Fibroblast of peridontal ligament (primary cell): ENCODE results near the gene MTHFD2L.
"Not testable (repeated sequence)": the region's sequence is repeated elsewhere in the genome, so short reads cannot be mapped to it uniquely, and the experiment has no call there.

Experiments
- DNase-seq: peaks from one replicate; pipeline ENCODE4 v3.0.0-alpha.2; 2010; ENCODE audit errors: extremely low read depth

MTHFD2L gene

GRCh38 chr4:74189331-74190043 is 31.6 kb downstream of the MTHFD2L start:
- DNase-seq, result peak; percentile 79

- no peak for DNase-seq
These were observed 32.4 kb downstream of the MTHFD2L start for GRCh38 chr4:74190332-74190731.

DNA sequence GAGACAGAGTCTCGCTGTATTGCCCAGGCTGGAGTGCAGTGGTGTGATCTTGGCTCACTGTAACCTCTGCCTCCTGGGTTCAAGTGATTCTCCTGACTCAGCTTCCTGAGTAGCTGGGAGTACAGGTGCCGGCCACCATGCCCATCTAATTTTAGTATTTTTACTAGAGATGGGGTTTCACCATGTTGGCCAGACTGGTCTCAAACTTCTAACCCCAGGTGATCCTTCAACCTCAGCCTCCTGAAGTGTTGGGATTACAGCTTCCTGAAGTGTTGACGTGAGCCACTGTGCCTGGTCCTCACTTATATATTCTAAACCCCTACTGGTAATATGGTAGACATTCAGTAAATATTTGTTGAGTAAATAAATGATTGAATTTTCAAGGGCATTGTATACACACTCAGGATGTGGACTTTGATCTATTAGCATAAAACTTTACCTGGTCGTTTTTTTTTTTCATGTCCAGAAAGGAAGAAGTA is 33.0 kb downstream of the MTHFD2L start:
- DNase-seq, result no peak

DNA sequence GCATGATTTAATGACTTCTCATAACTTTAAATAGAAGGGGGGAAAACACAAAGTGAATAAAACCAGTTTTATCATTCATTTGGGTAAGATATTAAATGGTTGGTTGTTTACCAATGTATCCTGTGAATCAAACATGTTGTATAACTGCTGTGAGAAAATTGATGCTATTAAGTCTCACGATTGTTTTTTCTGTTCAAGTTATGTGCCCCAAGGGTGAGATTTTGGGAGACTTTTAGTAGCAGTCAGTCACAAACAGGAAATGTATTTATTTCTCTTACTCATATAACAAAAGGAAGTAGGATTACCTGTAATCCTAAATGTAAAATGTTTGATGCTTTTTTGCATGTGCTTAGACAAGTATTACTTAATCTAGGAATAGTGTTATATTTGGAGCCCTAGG is 39.2 kb downstream of the MTHFD2L start:
- DNase-seq, result no peak

GRCh38 chr4:74202062-74202586 is 44.2 kb downstream of the MTHFD2L start:
- DNase-seq, result no peak

GRCh38 chr4:74203467-74203866 is 45.5 kb downstream of the MTHFD2L start:
- DNase-seq, result no peak

DNA sequence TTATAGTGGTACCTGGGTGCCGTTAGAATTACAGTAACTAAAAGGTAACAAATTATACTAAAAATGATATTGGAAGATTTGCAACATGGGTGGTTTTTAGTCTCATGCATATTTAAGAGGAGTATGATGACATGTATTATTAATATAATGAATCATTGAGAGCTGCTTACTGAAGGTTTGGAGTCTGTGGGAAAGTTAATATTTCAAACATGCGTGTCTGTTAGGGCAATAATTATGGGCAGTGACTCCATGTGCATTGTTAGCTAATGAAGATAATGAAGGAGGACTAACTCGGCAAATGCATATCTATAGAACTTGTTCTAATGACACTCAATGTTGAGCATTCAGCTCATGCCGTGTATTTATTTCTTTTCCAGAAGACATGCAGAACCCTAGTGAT is 47.1 kb downstream of the MTHFD2L start:
- no peak for DNase-seq

DNA sequence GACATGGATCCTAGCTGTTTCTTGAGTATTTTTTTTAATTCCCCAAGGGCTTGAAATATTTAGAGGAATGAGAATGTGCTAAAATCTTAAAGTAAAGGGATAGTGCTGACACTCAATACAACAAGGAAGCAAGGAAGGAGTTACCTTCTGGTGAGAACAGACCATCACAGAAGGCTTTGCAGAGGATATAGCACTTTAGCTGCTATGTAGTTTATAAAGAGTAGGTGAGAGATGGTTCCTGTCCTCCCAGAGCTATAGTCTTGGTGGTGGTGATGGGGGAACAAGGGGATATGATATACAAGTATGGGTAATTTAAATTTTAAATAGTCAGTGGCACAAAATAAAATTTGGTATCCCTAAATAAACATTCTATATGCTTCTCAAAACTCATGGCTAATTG is 47.6 kb downstream of the MTHFD2L start:
- no peak for DNase-seq

- peak; percentile 73 for DNase-seq
These were observed 48.3 kb downstream of the MTHFD2L start for GRCh38 chr4:74206088-74206825.

- not testable (repeated sequence) for DNase-seq
These were observed 56.7 kb downstream of the MTHFD2L start for GRCh38 chr4:74214457-74215159.

DNA sequence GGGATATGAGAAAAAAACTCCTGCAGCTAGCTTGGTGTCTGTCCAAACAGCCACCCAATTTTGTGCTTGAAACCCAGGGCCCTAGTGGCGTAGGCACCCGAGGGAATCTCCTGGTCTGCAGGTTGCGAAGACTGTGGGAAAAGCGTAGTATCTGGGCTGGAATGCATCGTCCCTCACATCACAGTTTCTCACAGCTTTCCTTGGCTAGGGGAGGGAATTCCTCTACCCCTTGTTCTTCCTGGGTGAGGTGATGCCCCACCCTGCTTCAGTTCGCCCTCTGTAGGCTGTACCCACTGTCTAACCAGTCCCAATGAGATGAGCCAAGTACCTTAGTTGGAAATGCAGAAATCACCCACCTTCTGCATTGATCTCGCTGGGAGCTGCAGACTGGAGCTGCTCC is 57.3 kb downstream of the MTHFD2L start:
- DNase-seq, result not testable (repeated sequence)

DNA sequence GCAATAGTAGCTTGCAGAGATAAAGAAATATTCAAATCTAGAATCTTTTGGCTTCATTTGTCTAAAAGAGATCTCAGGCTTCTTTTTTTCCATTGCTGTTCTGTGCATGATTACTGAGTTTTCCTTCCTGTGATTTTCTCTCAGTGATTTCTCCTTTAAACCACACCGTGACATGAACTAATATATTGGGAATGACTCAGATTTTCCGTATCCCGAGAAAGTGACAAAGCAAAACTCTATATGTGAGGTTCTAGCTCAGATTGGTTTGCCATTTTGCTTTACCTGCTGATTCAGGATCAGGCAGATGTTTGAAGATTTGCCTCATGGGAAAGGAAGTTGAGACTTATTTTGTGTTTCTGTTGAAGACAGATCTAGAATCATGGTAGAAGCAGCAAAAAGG is 59.4 kb downstream of the MTHFD2L start:
- DNase-seq, result peak; percentile 87

DNA sequence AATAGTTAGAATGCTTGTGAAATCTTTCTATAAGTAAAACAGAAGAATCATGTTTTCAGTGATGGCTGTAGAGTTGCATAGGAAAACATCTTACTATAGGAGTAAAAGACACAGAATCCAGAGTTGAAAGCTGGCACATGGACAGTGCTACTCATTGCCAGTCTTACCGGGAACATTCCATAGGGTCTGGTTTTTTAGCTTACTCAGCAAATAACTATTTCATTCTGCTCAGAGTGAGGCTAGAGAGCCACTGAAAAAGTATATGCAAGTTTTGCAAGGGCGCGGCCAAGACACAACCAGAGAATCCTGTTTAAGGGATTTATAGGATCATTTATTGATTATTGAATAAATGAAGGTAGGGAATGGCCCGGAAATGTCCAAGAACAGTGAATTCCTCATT is 60.3 kb downstream of the MTHFD2L start:
- DNase-seq, result peak; percentile 26

DNA sequence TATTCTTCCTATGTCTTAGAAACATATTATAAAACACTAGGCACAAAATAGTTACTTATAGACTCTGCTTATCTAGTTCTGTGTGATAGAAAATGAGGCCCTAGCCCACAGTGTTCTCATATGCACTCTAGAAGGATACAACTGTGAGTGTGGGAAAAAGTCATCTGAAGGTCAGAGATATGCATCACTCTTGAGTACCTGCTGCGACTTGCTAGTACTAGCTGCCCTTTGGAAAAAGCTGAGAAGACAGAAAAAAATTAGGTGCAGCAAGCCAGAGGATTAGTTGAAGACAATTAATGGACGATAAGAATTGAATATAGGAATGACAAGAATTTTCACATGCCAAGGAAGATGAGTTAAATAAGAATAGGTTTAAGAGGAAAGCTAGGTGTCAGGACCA is 61.3 kb downstream of the MTHFD2L start:
- DNase-seq, result no peak

- DNase-seq, result no peak
These were observed 65.2 kb downstream of the MTHFD2L start for GRCh38 chr4:74223098-74223497.

- peak; percentile 69 for DNase-seq
These were observed 65.9 kb downstream of the MTHFD2L start for GRCh38 chr4:74223801-74224200.

- DNase-seq, result peak; percentile 76
These were observed 71.0 kb downstream of the MTHFD2L start for GRCh38 chr4:74228691-74229640.

DNA sequence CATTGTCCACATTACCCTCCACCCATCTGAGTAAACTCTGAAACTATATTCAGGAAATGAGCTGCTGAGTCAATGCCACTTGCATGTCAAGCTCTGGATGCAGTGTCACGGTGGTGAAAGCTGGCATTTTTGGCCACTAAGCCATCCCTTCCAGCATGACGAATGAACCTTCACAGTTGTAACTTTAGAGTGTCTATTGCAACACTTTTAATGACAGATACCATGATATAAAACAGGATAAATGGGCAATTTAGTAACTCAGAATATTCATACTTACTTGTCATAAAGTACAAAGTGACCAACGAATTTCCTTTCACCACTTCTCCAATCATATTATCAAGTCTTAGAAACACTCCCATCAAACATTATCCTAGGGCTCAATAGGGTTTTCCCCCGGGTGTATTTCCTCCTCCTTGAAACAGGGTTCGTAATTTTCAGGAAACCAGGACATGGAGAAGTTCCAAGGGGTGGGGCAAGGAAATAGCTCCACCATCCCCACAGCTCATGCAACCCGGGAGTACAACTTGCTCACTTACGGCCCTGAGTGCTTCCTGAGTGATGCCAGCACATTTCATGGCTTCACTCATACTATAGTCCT is 73.1 kb downstream of the MTHFD2L start:
- peak; percentile 88 for DNase-seq

DNA sequence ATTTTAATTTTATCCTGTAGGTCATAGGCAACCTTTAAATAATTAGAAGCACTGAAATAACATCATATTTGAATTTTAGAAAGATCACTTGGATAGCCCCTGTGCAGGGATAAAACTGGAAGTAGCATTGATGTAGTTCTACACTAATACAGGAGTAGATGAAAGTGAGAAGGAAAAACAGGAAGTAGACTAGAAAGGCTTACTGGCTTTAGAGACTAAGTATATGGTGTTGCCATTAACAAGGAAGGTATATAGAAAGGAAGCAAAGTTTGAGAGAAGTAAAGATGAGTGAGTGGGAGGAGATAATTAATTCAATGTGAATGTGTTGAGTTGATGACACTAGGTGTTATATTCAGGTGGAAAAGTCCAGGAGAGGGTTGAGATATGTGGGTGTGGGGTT is 77.2 kb downstream of the MTHFD2L start:
- DNase-seq, result no peak

DNA sequence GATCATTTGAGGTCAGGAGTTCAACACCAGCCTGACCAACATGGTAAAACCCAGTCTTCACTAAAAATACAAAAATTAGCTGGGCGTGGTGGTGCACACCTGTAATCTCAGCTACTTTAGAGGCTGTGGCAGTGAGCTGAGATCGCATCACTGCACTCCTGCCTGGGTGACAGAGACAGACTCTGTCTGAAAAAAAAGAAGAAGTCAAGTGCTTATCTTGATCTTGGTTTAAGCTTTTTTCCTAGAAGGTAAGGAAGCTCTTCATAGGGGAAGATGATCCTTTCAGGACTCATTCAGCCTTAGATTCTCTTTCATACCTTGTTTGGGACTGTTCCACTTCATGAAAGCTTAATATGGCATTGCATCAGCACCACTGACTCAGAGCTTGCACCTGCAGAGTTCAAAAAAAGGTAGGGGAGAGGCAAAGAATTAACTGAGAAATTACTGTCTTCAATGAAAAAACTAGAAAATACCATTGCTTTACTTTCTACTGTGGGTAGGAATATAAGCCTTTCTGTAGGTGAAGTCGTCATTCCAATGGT is 79.6 kb downstream of the MTHFD2L start:
- DNase-seq, result no peak

GRCh38 chr4:74244049-74244448 is 86.1 kb downstream of the MTHFD2L start:
- DNase-seq, result no peak
